SK-N-SH (cell line): ENCODE measurements around the gene KCNT1. TPM values are rescaled to one million over a fixed set of nuclear protein-coding genes. Genes with fewer than 3 reads are reported as not detected.

Experiments used
- CTCF ChIA-PET: fragments of 300-600, 350-600 bp; formaldehyde crosslinking; extraction: SDS; loops from one replicate; lab custom pipeline; 2021; lab: Yijun Ruan, JAX
- POLR2A ChIA-PET: fragments of 350-600 bp; sonication (Branson Sonifier 250); formaldehyde crosslinking; extraction: SDS; loops from one replicate; lab custom pipeline; 2020; ENCODE audit warnings: antibody characterized with exemption, inconsistent platforms; lab: Yijun Ruan, JAX
- DNase-seq: peaks from one replicate; pipeline ENCODE4 v3.0.0; 2012
- H2AFZ ChIP-seq: fragments of 200-600 bp; sonication (generic); 2 replicates; pipeline ENCODE4 v1.8.1; 2016; ENCODE audit warnings: antibody characterized with exemption, mild to moderate bottlenecking, low read depth
- H3F3A ChIP-seq: fragments of 200-600 bp; sonication (generic); replicated peaks from 2 replicates; pipeline ENCODE3; 2016; ENCODE audit warnings: antibody characterized with exemption, mild to moderate bottlenecking; ENCODE audit not compliant: insufficient read depth
- H3K27ac ChIP-seq, 2 experiments: fragments of 200-500 bp in 1 of 2; fragments of 200-600 bp in 1 of 2; sonication (Bioruptor generic) in 1 of 2; sonication (generic), shearing (Covaris generic) in 1 of 2; 2 replicates each; pipeline versions ENCODE4 v1.5.1 to v1.6.1; 2014 to 2016; ENCODE audit warnings: low read depth in 2 of 2, inconsistent platforms in 1 of 2, low read length in 1 of 2, mild to moderate bottlenecking in 1 of 2, mixed read lengths in 1 of 2
- H3K27me3 ChIP-seq: fragments of 200-600 bp; sonication (generic), shearing (Covaris generic); 2 replicates; pipeline ENCODE4 v1.6.1; 2016; ENCODE audit warnings: mixed run types; ENCODE audit not compliant: insufficient read depth
- H3K36me3 ChIP-seq, 2 experiments: fragments of 200-500 bp in 1 of 2; fragments of 200-600 bp in 1 of 2; sonication (Bioruptor generic) in 1 of 2; sonication (generic) in 1 of 2; replicated peaks in 1 of 2; 2 replicates each; pipeline versions ENCODE3 to v1.5.1; 2014 to 2016; ENCODE audit warnings: low read length in 1 of 2, mild to moderate bottlenecking in 1 of 2; ENCODE audit not compliant: insufficient read depth in 2 of 2, control insufficient read depth in 1 of 2
- H3K4me1 ChIP-seq, 2 experiments: fragments of 200-500 bp in 1 of 2; fragments of 200-600 bp in 1 of 2; sonication (Bioruptor generic) in 1 of 2; sonication (generic), shearing (Covaris generic) in 1 of 2; 2 replicates each; pipeline versions ENCODE4 v1.5.1 to v1.6.1; 2014 to 2016; ENCODE audit warnings: low read depth in 1 of 2, low read length in 1 of 2, mixed run types in 1 of 2; ENCODE audit not compliant: insufficient read depth in 2 of 2, control insufficient read depth in 1 of 2
- H3K4me2 ChIP-seq: fragments of 200-600 bp; sonication (generic), shearing (Covaris generic); 2 replicates; pipeline ENCODE4 v1.6.1; 2017; ENCODE audit warnings: mixed run types
- H3K4me3 ChIP-seq, 2 experiments: fragments of 200-500 bp in 1 of 2; fragments of 200-600 bp in 1 of 2; sonication (Bioruptor generic) in 1 of 2; sonication (generic), shearing (Covaris generic) in 1 of 2; 2 replicates each; pipeline versions ENCODE4 v1.5.1 to v1.8.1; 2014 to 2016; ENCODE audit warnings: low read depth in 2 of 2, inconsistent platforms in 1 of 2, low read length in 1 of 2, mild to moderate bottlenecking in 1 of 2, mixed read lengths in 1 of 2, moderate library complexity in 1 of 2
- H3K79me2 ChIP-seq: fragments of 200-600 bp; sonication (generic); 2 replicates; pipeline ENCODE4 v1.8.1; 2017; ENCODE audit warnings: mild to moderate bottlenecking; ENCODE audit not compliant: insufficient read depth
- H3K9ac ChIP-seq: fragments of 200-600 bp; sonication (generic); 2 replicates; pipeline ENCODE4 v1.6.1; 2017; ENCODE audit warnings: mixed run types
- H3K9me2 ChIP-seq: fragments of 200-600 bp; sonication (generic); 2 replicates; pipeline ENCODE4 v1.6.1; 2017; ENCODE audit warnings: mixed run types
- H3K9me3 ChIP-seq: fragments of 200-600 bp; sonication (generic); 2 replicates; pipeline ENCODE4 v1.6.1; 2017; ENCODE audit warnings: mixed run types, mild to moderate bottlenecking, moderate library complexity
- H4K20me1 ChIP-seq: fragments of 200-600 bp; sonication (generic); 2 replicates; pipeline ENCODE4 v1.6.1; 2017; ENCODE audit warnings: mild to moderate bottlenecking, mixed run types; ENCODE audit not compliant: insufficient read depth
- CHD2 ChIP-seq: fragments of 150-350 bp; IDR thresholded peaks from 2 replicates; pipeline ENCODE4 v1.6.1; 2018; ENCODE audit warnings: low read length; ENCODE audit not compliant: partially characterized antibody
- CTCF ChIP-seq: fragments of 200-600 bp; sonication (generic); IDR thresholded peaks from 2 replicates; pipeline ENCODE4 v1.6.1; 2017; ENCODE audit warnings: antibody characterized with exemption, mild to moderate bottlenecking, moderate library complexity
- ELF1 ChIP-seq: IDR thresholded peaks from 2 replicates; pipeline ENCODE4 v1.4.0; 2012
- EZH2phosphoT487 ChIP-seq: fragments of 200-600 bp; sonication (generic); IDR thresholded peaks from 2 replicates; pipeline ENCODE4 v1.6.1; 2017; ENCODE audit warnings: low read depth, mixed run types, mild to moderate bottlenecking, antibody characterized with exemption, moderate library complexity, borderline replicate concordance
- FOXJ3 ChIP-seq: sonication (generic); formaldehyde crosslinking; IDR thresholded peaks from 2 replicates; pipeline ENCODE4 v1.5.1; 2020; ENCODE audit warnings: mild to moderate bottlenecking, missing genetic modification reagents
- GABPA ChIP-seq: IDR thresholded peaks from 2 replicates; pipeline ENCODE4 v1.4.0; 2012; ENCODE audit warnings: low read depth, mild to moderate bottlenecking
- GATA2 ChIP-seq: sonication (generic); formaldehyde crosslinking; IDR thresholded peaks from 2 replicates; pipeline ENCODE4 v1.5.0; 2020; ENCODE audit warnings: mild to moderate bottlenecking, missing genetic modification reagents
- MEF2A ChIP-seq: IDR thresholded peaks from 2 replicates; pipeline ENCODE4 v1.4.0; 2012; ENCODE audit warnings: low read depth, borderline replicate concordance
- NRF1 ChIP-seq: IDR thresholded peaks from 2 replicates; pipeline ENCODE4 v1.6.1; 2012; ENCODE audit warnings: low read depth, mild to moderate bottlenecking, low read length
- POLR2AphosphoS5 ChIP-seq: IDR thresholded peaks from 2 replicates; pipeline ENCODE4 v1.6.1; 2012; ENCODE audit warnings: low read depth, low read length
- RAD21 ChIP-seq: IDR thresholded peaks from 2 replicates; pipeline ENCODE4 v1.6.1; 2012; ENCODE audit warnings: mild to moderate bottlenecking, low read length
- RCOR1 ChIP-seq: fragments of 150-350 bp; IDR thresholded peaks from 2 replicates; pipeline ENCODE4 v1.6.1; 2017; ENCODE audit warnings: antibody characterized with exemption, low read length
- RFX5 ChIP-seq: IDR thresholded peaks from 2 replicates; pipeline ENCODE4 v1.6.1; 2012; ENCODE audit warnings: mild to moderate bottlenecking, improper control_type of control experiment, low read length
- SIN3A ChIP-seq: IDR thresholded peaks from 2 replicates; pipeline ENCODE4 v1.6.1; 2012; ENCODE audit warnings: low read depth, mild to moderate bottlenecking, low read length, moderate library complexity, borderline replicate concordance
- SMC3 ChIP-seq: IDR thresholded peaks from 2 replicates; pipeline ENCODE4 v1.6.1; 2012; ENCODE audit warnings: low read depth, low read length, improper control_type of control experiment
- TAF1 ChIP-seq: IDR thresholded peaks from 2 replicates; pipeline ENCODE4 v1.6.1; 2012; ENCODE audit warnings: low read depth, mild to moderate bottlenecking, low read length, moderate library complexity, borderline replicate concordance
- TCF12 ChIP-seq: IDR thresholded peaks from 2 replicates; pipeline ENCODE4 v1.4.0; 2012
- USF1 ChIP-seq: IDR thresholded peaks from 2 replicates; pipeline ENCODE4 v1.4.0; 2012; ENCODE audit warnings: low read depth, borderline replicate concordance
- USF2 ChIP-seq: fragments of 150-350 bp; IDR thresholded peaks from 2 replicates; pipeline ENCODE4 v1.6.1; 2017; ENCODE audit warnings: antibody characterized with exemption, low read length, low read depth, borderline replicate concordance
- YY1 ChIP-seq: IDR thresholded peaks from 2 replicates; pipeline ENCODE4 v1.4.0; 2012; ENCODE audit warnings: low read depth, mild to moderate bottlenecking
- ZBTB33 ChIP-seq: IDR thresholded peaks from 2 replicates; pipeline ENCODE4 v1.4.0; 2012; ENCODE audit warnings: low read depth, borderline replicate concordance
- WGBS: methylation state at CpG from one replicate; pipeline ENCODE4 v1.1.6; 2017; ENCODE audit warnings: low lambda C conversion rate; 5-methylcytosine and 5-hydroxymethylcytosine counted together
- polyA plus RNA-seq, 3 experiments: library from polyadenylated mRNA; depleted of rRNA; stranded (reverse); fragments of >200 nt; gene quantifications; 2 replicates each; pipeline ENCODE4 v1.2.3, GENCODE V29; 2012

The KCNT1 gene
- polyA plus RNA-seq, 1 of the 3 experiments (the other 2 are of a cell fraction) = 0.08 TPM

GRCh38 chr9:135826188-135826545 is 124.2 kb downstream of the KCNT1 start (continued):
- TF ChIP-seq CTCF (no peak), EZH2phosphoT487 (no peak), GABPA (no peak)

- TF ChIP-seq GABPA (no peak), CHD2 (no peak), MEF2A (no peak), USF2 (no peak), RFX5 (no peak), GATA2 (no peak), TCF12 (no peak), SMC3 (no peak), FOXJ3 (CRISPR knock-in tag) (no peak), YY1 (no peak), SIN3A (no peak), POLR2AphosphoS5 (no peak), TAF1 (no peak), USF1 (no peak), CTCF (no peak), ZBTB33 (no peak), NRF1 (no peak), RCOR1 (no peak), RAD21 (no peak), ELF1 (no peak)
Measured at GRCh38 chr9:135827301-135827700, 125.3 kb downstream of the KCNT1 start.

More at GRCh38 chr9:135827301-135827700, 125.3 kb downstream of the KCNT1 start:
- Histone ChIP-seq H3K9me3 (no peaks in the 10 kb centered on the region), H3K4me2 (no peak overlapping the region), H4K20me1 (peaks cover 14% of the 10 kb centered on the region; the same call in 1 of the 2 replicates), H3K4me1 (no peaks in the 10 kb centered on the region), H3K27ac (no peak overlapping the region), H3F3A (no peaks in the 10 kb centered on the region), H3K27me3 (no peaks in the 10 kb centered on the region), H3K9me2 (no peaks in the 10 kb centered on the region), H3K4me3 (no peak overlapping the region), H3K79me2 (peaks cover 56% of the 10 kb centered on the region), H3K36me3 (peaks cover 30 to 32% of the 10 kb centered on the region in 2 experiments), H2AFZ (no peak overlapping the region), H3K9ac (no peak overlapping the region)
- DNase-seq = no peak
- CTCF ChIA-PET = interaction anchor here (1.9 kb wide), 1 partner anchor 37 kb away, joined by 5 read pairs; no protein-coding TSS in a partner anchor
- WGBS = 98% methylated on average over 12 of the region's 12 CpGs
- POLR2A ChIA-PET = no interaction called here
